Measurements from ENCODE around the gene TMEM263. TPM values are rescaled to one million over a fixed set of nuclear protein-coding genes. Genes with fewer than 3 reads are reported as not detected.

Gene TMEM263
- total and polyA plus RNA-seq, 2 of the 8 experiments (the other 6 are each of a cell fraction or from before 2014, with no cell fraction given), result 2.9 to 12.3 TPM

DNA sequence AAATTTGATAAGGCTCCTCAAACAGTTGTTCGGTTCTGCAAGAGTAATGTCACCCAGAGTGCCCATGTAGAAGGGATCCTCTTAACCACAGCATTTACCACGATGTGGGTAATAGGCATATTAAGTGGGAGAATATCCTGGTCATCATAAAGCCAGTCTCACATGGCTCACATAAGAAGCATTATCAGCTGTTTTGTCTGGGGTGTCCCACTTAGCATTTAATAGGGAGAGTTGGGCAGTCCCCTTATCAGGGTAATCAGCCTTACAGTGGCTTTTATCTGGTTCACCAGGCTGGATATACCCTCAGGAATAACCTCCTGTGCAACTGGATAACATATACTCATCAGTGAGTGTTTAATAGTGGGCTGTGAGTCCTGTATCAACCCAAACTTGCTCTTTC, 12.9 kb upstream of the TMEM263 start:
- FAIRE-seq, result no peak
- H2BK5ac ChIP-seq (ENCODE audit: low read depth, low read length), result no peak overlapping the region
- no peak overlapping the region for H3K4me3 ChIP-seq (ENCODE audit: extremely low read depth in 1 of 4, insufficient read depth in 2 of 4, low read depth in 3 of 4, low read length in 4 of 4)
- no peaks in the 10 kb centered on the region for H3K23me2 ChIP-seq (ENCODE audit: low read depth, low read length)
- H4K8ac ChIP-seq (ENCODE audit: extremely low read depth, insufficient read depth, low read length), result no peak overlapping the region
- no peak for TF ChIP-seq TCF12 (IDR thresholded peaks at IDR 0.05; ENCODE audit: low read depth, low read length)
- TF ChIP-seq PHF8 (conservative IDR thresholded peaks at IDR 0.05; ENCODE audit: low read depth, low read length), result no peak
- TF ChIP-seq EGR1 (IDR thresholded peaks at IDR 0.05; ENCODE audit: borderline replicate concordance, low read depth, low read length), result no peak
- TF ChIP-seq, protein P1, sequence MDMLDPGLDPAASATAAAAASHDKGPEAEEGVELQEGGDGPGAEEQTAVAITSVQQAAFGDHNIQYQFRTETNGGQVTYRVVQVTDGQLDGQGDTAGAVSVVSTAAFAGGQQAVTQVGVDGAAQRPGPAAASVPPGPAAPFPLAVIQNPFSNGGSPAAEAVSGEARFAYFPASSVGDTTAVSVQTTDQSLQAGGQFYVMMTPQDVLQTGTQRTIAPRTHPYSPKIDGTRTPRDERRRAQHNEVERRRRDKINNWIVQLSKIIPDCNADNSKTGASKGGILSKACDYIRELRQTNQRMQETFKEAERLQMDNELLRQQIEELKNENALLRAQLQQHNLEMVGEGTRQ (IDR thresholded peaks at IDR 0.05; ENCODE audit: low read length), result no peak
- no peak for TF ChIP-seq POU5F1 (IDR thresholded peaks at IDR 0.05; ENCODE audit: low read depth, low read length)
- TF ChIP-seq SP4 (IDR thresholded peaks at IDR 0.05; ENCODE audit: low read length), result no peak
- no peak for TF ChIP-seq ZNF274 (IDR thresholded peaks at IDR 0.05; ENCODE audit: borderline replicate concordance, extremely low read depth, low read length)
- TF ChIP-seq, protein P2, sequence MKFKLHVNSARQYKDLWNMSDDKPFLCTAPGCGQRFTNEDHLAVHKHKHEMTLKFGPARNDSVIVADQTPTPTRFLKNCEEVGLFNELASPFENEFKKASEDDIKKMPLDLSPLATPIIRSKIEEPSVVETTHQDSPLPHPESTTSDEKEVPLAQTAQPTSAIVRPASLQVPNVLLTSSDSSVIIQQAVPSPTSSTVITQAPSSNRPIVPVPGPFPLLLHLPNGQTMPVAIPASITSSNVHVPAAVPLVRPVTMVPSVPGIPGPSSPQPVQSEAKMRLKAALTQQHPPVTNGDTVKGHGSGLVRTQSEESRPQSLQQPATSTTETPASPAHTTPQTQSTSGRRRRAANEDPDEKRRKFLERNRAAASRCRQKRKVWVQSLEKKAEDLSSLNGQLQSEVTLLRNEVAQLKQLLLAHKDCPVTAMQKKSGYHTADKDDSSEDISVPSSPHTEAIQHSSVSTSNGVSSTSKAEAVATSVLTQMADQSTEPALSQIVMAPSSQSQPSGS (IDR thresholded peaks at IDR 0.05; ENCODE audit: low read length), result no peak
- TF ChIP-seq CEBPB (IDR thresholded peaks at IDR 0.05; ENCODE audit: low read depth, low read length), result no peak
- no peak overlapping the region for H3K23ac ChIP-seq (ENCODE audit: insufficient read length)
- H4K20me1 ChIP-seq (replicated peaks in 1 of 2; ENCODE audit: control insufficient read depth in 1 of 2, insufficient read depth in 2 of 2, low read length in 2 of 2), result no peaks in the 10 kb centered on the region
- H2AFZ ChIP-seq (ENCODE audit: low read length), result no peak overlapping the region
- no peak overlapping the region for H3K4me2 ChIP-seq (ENCODE audit: insufficient read depth in 1 of 2, low read depth in 2 of 2, low read length in 2 of 2)
- no peak overlapping the region for H3K18ac ChIP-seq (ENCODE audit: extremely low read depth, low read length)
- no peaks in the 10 kb centered on the region for H3K79me1 ChIP-seq (ENCODE audit: low read depth, low read length)
- no peak overlapping the region for H4K5ac ChIP-seq (ENCODE audit: insufficient read length, low read depth, low read length)
- H2AK5ac ChIP-seq (ENCODE audit: low read depth, low read length), result no peak overlapping the region
- no peak overlapping the region for H3K56ac ChIP-seq (replicated peaks; ENCODE audit: insufficient read length, low read depth, low read length)
- H3K4ac ChIP-seq (replicated peaks; ENCODE audit: insufficient read length, low read depth, low read length), result no peak overlapping the region
- no peak overlapping the region for H2BK15ac ChIP-seq (ENCODE audit: low read length)
- H2BK20ac ChIP-seq (ENCODE audit: low read length), result no peak overlapping the region
- H3K27me3 ChIP-seq (replicated peaks in 1 of 4; ENCODE audit: control insufficient read depth in 3 of 4, extremely low read depth in 1 of 4, insufficient read depth in 3 of 4, low read length in 3 of 4), result no peaks in the 10 kb centered on the region
- no peak overlapping the region for H4K91ac ChIP-seq (replicated peaks; ENCODE audit: insufficient read length, low read length)
- ChIA-PET CTCF (ENCODE audit: partially characterized antibody) (no interaction called here), POLR2A (ENCODE audit: partially characterized antibody) (no interaction called here)
- no peaks in the 10 kb centered on the region for H3K79me2 ChIP-seq (ENCODE audit: control insufficient read depth in 1 of 2, insufficient read depth in 2 of 2, low read length in 2 of 2)
- H3K14ac ChIP-seq (ENCODE audit: insufficient read length), result no peak overlapping the region
- peaks cover 22 to 26% of the 10 kb centered on the region in 2 experiments for H3K9me3 ChIP-seq (ENCODE audit: insufficient read depth in 2 of 2, low read depth in 1 of 2, low read length in 1 of 2)
- no peaks in the 10 kb centered on the region for H3K4me1 ChIP-seq (replicated peaks in 1 of 4; ENCODE audit: control insufficient read depth in 3 of 4, insufficient read depth in 4 of 4, low read length in 3 of 4)
- H2BK120ac ChIP-seq (replicated peaks; ENCODE audit: low read depth, low read length), result no peak overlapping the region
- no peak overlapping the region for H2BK12ac ChIP-seq (ENCODE audit: low read depth, low read length)
- WGBS, 2 experiments (ENCODE audit: extremely low coverage in 1 of 2, insufficient coverage in 1 of 2, insufficient read length in 1 of 2, insufficient replicate concordance in 2 of 2, low coverage in 1 of 2, low lambda C conversion rate in 2 of 2, missing lambda C conversion rate in 1 of 2), result 85% methylated on average over 2 of the region's 2 CpGs; no CpG with 5 or more reads in 1 of the 2 experiments
- no peaks in the 10 kb centered on the region for H3K36me3 ChIP-seq (ENCODE audit: control insufficient read depth in 2 of 4, insufficient read depth in 4 of 4, low read length in 3 of 4)
- no peak overlapping the region for H3K27ac ChIP-seq (ENCODE audit: low read depth, low read length)
- no peak overlapping the region for H3K9ac ChIP-seq (replicated peaks in 1 of 4; ENCODE audit: extremely low read depth in 1 of 4, low read depth in 3 of 4, low read length in 3 of 4)
- no peak for DNase-seq (ENCODE audit: low read depth in 1 of 2, low spot score in 2 of 2)

Measured in H1 (cell line).